ENCODE measurements around the gene FCRL3. TPM values are rescaled to one million over a fixed set of nuclear protein-coding genes. Genes with fewer than 3 reads are reported as not detected.
"Not testable (repeated sequence)": the region's sequence is repeated elsewhere in the genome, so short reads cannot be mapped to it uniquely, and the experiment has no call there.

FCRL3 gene, protein sequence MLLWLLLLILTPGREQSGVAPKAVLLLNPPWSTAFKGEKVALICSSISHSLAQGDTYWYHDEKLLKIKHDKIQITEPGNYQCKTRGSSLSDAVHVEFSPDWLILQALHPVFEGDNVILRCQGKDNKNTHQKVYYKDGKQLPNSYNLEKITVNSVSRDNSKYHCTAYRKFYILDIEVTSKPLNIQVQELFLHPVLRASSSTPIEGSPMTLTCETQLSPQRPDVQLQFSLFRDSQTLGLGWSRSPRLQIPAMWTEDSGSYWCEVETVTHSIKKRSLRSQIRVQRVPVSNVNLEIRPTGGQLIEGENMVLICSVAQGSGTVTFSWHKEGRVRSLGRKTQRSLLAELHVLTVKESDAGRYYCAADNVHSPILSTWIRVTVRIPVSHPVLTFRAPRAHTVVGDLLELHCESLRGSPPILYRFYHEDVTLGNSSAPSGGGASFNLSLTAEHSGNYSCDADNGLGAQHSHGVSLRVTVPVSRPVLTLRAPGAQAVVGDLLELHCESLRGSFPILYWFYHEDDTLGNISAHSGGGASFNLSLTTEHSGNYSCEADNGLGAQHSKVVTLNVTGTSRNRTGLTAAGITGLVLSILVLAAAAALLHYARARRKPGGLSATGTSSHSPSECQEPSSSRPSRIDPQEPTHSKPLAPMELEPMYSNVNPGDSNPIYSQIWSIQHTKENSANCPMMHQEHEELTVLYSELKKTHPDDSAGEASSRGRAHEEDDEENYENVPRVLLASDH
- not detected in 2 replicates for total RNA-seq

DNA sequence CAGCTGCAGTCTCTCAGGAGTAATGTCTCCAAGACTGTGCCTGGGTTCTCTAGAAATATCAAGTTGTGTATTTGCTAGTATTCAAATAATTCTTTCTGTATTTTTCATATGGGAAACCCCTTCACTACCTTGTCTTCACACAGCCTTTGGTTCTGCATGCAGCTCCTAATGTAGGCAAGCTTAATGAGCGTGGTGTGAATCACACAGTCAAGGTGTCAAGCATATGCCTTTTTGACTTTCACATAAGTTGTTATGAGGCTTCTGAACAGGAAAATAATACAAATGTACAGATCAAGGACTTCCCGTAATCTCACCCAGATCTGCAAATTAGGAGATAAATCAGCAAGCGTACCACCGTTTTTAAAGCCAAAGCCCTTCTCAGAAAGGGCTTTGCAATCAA lies at the start of gene FCRL3:
FCRL3 (minus strand) TSS at position 38 of the 400 bp plus-strand sequence. CDS start 280 bp downstream, outside the sequence.
- TF ChIP-seq, protein P1, sequence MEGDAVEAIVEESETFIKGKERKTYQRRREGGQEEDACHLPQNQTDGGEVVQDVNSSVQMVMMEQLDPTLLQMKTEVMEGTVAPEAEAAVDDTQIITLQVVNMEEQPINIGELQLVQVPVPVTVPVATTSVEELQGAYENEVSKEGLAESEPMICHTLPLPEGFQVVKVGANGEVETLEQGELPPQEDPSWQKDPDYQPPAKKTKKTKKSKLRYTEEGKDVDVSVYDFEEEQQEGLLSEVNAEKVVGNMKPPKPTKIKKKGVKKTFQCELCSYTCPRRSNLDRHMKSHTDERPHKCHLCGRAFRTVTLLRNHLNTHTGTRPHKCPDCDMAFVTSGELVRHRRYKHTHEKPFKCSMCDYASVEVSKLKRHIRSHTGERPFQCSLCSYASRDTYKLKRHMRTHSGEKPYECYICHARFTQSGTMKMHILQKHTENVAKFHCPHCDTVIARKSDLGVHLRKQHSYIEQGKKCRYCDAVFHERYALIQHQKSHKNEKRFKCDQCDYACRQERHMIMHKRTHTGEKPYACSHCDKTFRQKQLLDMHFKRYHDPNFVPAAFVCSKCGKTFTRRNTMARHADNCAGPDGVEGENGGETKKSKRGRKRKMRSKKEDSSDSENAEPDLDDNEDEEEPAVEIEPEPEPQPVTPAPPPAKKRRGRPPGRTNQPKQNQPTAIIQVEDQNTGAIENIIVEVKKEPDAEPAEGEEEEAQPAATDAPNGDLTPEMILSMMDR (IDR thresholded peaks at IDR 0.05; ENCODE audit: extremely low read depth, low read depth, low read length) = no peak
- no peak within 1 kb of the TSS for H3K4me3 ChIP-seq (ENCODE audit: insufficient read depth, low read length)
- H2AFZ ChIP-seq (ENCODE audit: low read length) = no peak within 1 kb of the TSS
- H3K79me2 ChIP-seq (ENCODE audit: insufficient read depth, low read length) = no peaks in the 10 kb centered on the region
- no peaks in the 10 kb centered on the region for H3K4me1 ChIP-seq (ENCODE audit: insufficient read depth, low read length)
- H3K4me2 ChIP-seq (ENCODE audit: insufficient read depth, low read length) = no peak within 1 kb of the TSS
- no peak for DNase-seq (ENCODE audit: insufficient read length, low spot score, missing footprints)
- no peaks in the 10 kb centered on the region for H3K27me3 ChIP-seq (ENCODE audit: insufficient read depth, low read length)
- no peaks in the 10 kb centered on the region for H4K20me1 ChIP-seq (ENCODE audit: insufficient read depth, low read length)
- H3K9me3 ChIP-seq (ENCODE audit: low read depth, low read length) = no peaks in the 10 kb centered on the region
- H3K36me3 ChIP-seq (ENCODE audit: insufficient read depth, low read length) = no peaks in the 10 kb centered on the region
- no peak within 1 kb of the TSS for H3K27ac ChIP-seq (ENCODE audit: low read depth, low read length)

DNA sequence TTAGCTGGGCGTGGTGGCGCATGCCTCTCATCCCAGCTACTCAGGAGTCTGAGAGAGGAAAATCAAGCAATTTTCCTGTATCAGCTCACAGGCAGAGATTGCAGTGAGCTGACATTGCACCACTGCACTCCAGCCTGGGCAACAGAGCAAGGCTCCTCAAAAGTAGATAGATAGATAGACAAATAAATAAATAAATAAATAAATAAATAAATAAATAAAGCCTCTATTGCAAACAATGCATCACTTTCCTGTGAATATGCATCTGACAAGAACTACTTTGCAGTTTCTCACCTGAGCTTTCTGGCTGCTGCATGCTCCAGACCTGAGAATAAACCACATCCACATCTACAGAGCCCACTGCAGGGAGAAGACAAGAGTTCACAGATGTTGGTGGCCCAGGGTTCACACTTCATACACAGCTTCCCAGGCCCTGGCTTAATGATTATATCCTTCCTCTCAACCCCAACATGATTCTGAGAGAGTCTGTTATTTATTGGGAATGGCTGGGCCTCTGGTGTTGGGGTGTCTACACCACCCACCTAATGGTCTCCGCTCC lies 47.8 kb upstream of the FCRL3 start:
- Histone ChIP-seq H3K4me1 (ENCODE audit: insufficient read depth, low read length) (no peaks in the 10 kb centered on the region), H4K20me1 (ENCODE audit: insufficient read depth, low read length) (no peaks in the 10 kb centered on the region), H3K79me2 (ENCODE audit: insufficient read depth, low read length) (no peaks in the 10 kb centered on the region), H3K9me3 (ENCODE audit: low read depth, low read length) (no peaks in the 10 kb centered on the region), H3K36me3 (ENCODE audit: insufficient read depth, low read length) (no peaks in the 10 kb centered on the region), H3K4me3 (ENCODE audit: insufficient read depth, low read length) (no peak overlapping the region), H3K27me3 (ENCODE audit: insufficient read depth, low read length) (no peaks in the 10 kb centered on the region), H2AFZ (ENCODE audit: low read length) (no peak overlapping the region), H3K4me2 (ENCODE audit: insufficient read depth, low read length) (no peak overlapping the region), H3K27ac (ENCODE audit: low read depth, low read length) (no peak overlapping the region)
- no peak for DNase-seq (ENCODE audit: insufficient read length, low spot score, missing footprints)
- TF ChIP-seq, protein P1 (IDR thresholded peaks at IDR 0.05; ENCODE audit: extremely low read depth, low read depth, low read length) = no peak

DNA sequence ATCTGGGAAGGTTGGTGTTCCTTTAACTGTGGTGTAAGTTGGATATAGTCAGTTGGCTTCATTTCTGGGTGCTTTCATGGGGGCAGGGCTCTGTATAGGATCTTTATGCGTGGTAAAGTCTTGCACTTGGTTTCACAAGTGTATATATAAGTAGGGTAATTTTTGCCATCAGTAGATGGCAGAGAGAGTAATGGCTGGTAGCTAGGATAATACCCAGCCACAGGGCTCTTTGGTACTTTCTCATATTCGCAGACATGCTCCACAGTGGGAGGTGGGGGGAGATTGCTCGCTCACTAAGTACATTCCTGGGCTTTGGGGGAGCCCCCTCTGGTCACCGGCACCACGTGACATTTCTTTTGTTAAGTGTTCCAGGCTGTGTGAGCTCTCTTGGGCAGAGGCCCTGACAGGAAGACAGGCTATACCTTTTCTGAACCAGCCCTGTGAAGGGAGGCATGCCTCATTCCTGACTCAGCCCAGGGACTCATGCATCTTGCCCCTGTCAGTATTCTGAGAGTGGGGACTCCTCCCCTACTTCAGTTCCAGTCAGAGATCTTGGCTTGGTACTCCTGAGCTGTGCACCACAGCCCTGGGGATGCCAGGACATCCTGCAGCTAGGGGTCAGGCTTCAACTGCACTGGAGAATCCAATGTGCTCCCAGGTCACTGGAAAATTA lies 38.8 kb upstream of the FCRL3 start:
- Histone ChIP-seq H3K27ac (ENCODE audit: low read depth, low read length) (no peak overlapping the region), H3K4me3 (ENCODE audit: insufficient read depth, low read length) (no peak overlapping the region), H3K27me3 (ENCODE audit: insufficient read depth, low read length) (no peaks in the 10 kb centered on the region), H3K79me2 (ENCODE audit: insufficient read depth, low read length) (no peaks in the 10 kb centered on the region), H3K4me1 (ENCODE audit: insufficient read depth, low read length) (no peaks in the 10 kb centered on the region), H3K36me3 (ENCODE audit: insufficient read depth, low read length) (no peaks in the 10 kb centered on the region), H3K4me2 (ENCODE audit: insufficient read depth, low read length) (no peak overlapping the region), H4K20me1 (ENCODE audit: insufficient read depth, low read length) (no peaks in the 10 kb centered on the region), H2AFZ (ENCODE audit: low read length) (no peak overlapping the region), H3K9me3 (ENCODE audit: low read depth, low read length) (no peaks in the 10 kb centered on the region)
- DNase-seq (ENCODE audit: insufficient read length, low spot score, missing footprints) = no peak
- TF ChIP-seq, protein P1 (IDR thresholded peaks at IDR 0.05; ENCODE audit: extremely low read depth, low read depth, low read length) = no peak

DNA sequence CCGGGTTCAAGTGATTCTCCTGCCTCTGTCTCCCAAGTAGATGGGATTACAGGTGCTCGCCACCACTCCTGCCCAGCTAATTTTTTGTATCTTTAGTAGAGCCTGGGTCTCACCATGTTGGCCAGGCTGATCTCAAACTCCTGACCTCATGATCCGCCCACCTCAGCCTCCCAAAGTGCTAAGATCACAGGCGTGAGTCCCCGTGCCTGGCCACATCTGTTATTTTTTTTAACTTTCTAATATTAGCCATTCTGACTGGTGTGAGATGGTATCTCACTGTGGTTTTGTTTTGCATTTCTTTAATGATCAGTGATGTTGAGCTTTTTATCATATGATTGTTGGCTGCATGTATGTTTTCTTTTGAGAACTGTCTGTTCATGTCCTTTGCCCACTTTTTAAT lies 35.4 kb upstream of the FCRL3 start:
- not testable (repeated sequence) for H3K27ac ChIP-seq (ENCODE audit: low read depth, low read length); H3K9me3 ChIP-seq (ENCODE audit: low read depth, low read length); H3K4me1 ChIP-seq (ENCODE audit: insufficient read depth, low read length); H4K20me1 ChIP-seq (ENCODE audit: insufficient read depth, low read length); H3K4me3 ChIP-seq (ENCODE audit: insufficient read depth, low read length); H3K79me2 ChIP-seq (ENCODE audit: insufficient read depth, low read length); H2AFZ ChIP-seq (ENCODE audit: low read length); DNase-seq (ENCODE audit: insufficient read length, low spot score, missing footprints); H3K36me3 ChIP-seq (ENCODE audit: insufficient read depth, low read length); H3K27me3 ChIP-seq (ENCODE audit: insufficient read depth, low read length); H3K4me2 ChIP-seq (ENCODE audit: insufficient read depth, low read length)

Data from osteoblast (primary cell).